ENCODE data around the gene RECK. TPM values are rescaled to one million over a fixed set of nuclear protein-coding genes. Genes with fewer than 3 reads are reported as not detected.

RECK gene
- total RNA-seq, 1 experiment from 2014 or later = 10.3 TPM

GRCh38 chr9:36150574-36151315 is 114.0 kb downstream of the RECK start:
- Mint-ChIP-seq H3K36me3 (ENCODE audit: insufficient read depth in 1 of 3, low read depth in 3 of 3) (peaks cover 7 to 13% (median 10%) of the 10 kb centered on the region in 3 experiments; a peak in 6 of 7 replicates), H3K9me3 (peaks cover 7% of the 10 kb centered on the region in 2 experiments), H3K4me3 (no peak overlapping the region), H3K27me3 (ENCODE audit: low read depth) (peaks cover 3% of the 10 kb centered on the region), H3K27ac (no peak overlapping the region), H3K4me1 (0 out of 4 replicates have a peak, but pooled peaks cover 0 to 3% of the 10 kb centered on the region in 2 experiments)
- DNase-seq = no peak
- Histone ChIP-seq H3K56ac (ENCODE audit: insufficient read length, low read depth, low read length) (no peak overlapping the region), H4K91ac (ENCODE audit: insufficient read length, low read depth, low read length) (no peak overlapping the region), H3K23me2 (ENCODE audit: insufficient read length, low read depth, low read length, poor library complexity, severe bottlenecking) (no peaks in the 10 kb centered on the region), H2BK12ac (ENCODE audit: insufficient read length, low read depth, low read length) (no peak overlapping the region), H4K5ac (ENCODE audit: insufficient read length, low read depth, low read length) (no peak overlapping the region), H2BK120ac (ENCODE audit: low read depth, low read length, poor library complexity, severe bottlenecking) (no peak overlapping the region), H3K4me2 (ENCODE audit: insufficient read depth, insufficient read length, low read length) (no peak overlapping the region), H3K18ac (ENCODE audit: insufficient read length, low read depth, low read length) (no peak overlapping the region), H3T11ph (ENCODE audit: low read length) (no peak overlapping the region), H3K4ac (ENCODE audit: low read depth, low read length) (no peak overlapping the region), H2AFZ (ENCODE audit: low read length) (no peak overlapping the region), H3K4me1 (ENCODE audit: insufficient read depth, low read length) (peaks cover 3% of the 10 kb centered on the region; the same call in 1 of the 2 replicates), H4K8ac (replicated peaks; ENCODE audit: insufficient read length, low read depth, low read length) (no peak overlapping the region), H2AK5ac (ENCODE audit: insufficient read length, low read length) (no peak overlapping the region), H3K9ac (ENCODE audit: extremely low read depth, insufficient read length, low read length) (no peak overlapping the region), H3K9me3 (ENCODE audit: control insufficient read depth, low read depth, low read length) (no peaks in the 10 kb centered on the region), H2BK15ac (ENCODE audit: low read depth, low read length) (no peak overlapping the region), H3K23ac (ENCODE audit: insufficient read length, low read depth, low read length) (no peak overlapping the region), H3K79me1 (ENCODE audit: insufficient read depth, low read depth, low read length, poor library complexity, severe bottlenecking) (no peaks in the 10 kb centered on the region), H2BK5ac (ENCODE audit: insufficient read length, low read length) (no peak overlapping the region), H3K27ac (ENCODE audit: insufficient read length, low read depth, low read length) (no peak overlapping the region), H3K14ac (ENCODE audit: insufficient read depth, low read length) (no peak overlapping the region), H2BK20ac (ENCODE audit: low read depth, low read length, poor library complexity, severe bottlenecking) (no peak overlapping the region), H4K20me1 (ENCODE audit: control insufficient read depth, insufficient read depth, insufficient read length) (no peaks in the 10 kb centered on the region), H3K27me3 (ENCODE audit: insufficient read depth, low read length) (no peaks in the 10 kb centered on the region), H3K79me2 (ENCODE audit: insufficient read depth, low read length) (no peaks in the 10 kb centered on the region)
- no peak for TF ChIP-seq CTCF (conservative IDR thresholded peaks at IDR 0.05)
- no CpG with 5 or more reads among the region's 4 CpGs for WGBS (ENCODE audit: extremely low coverage, insufficient read length, low lambda C conversion rate)

Data from H9 (cell line).